ENCODE measurements around the gene CELA2A. TPM values are rescaled to one million over a fixed set of nuclear protein-coding genes. Genes with fewer than 3 reads are reported as not detected.

CELA2A gene
- total RNA-seq, 1 experiment from 2014 or later = not detected

GRCh38 chr1:15425521-15425920, 31.0 kb upstream of the CELA2A start:
- H3K4me1 Mint-ChIP-seq (ENCODE audit: low read depth, unreplicated experiment) = peaks cover 9% of the 10 kb centered on the region
- peaks cover 1% of the 10 kb centered on the region; the same call in 1 of the 2 replicates for H3K36me3 ChIP-seq (ENCODE audit: control insufficient read depth, insufficient read depth, low read length)
- no peak for TF ChIP-seq CTCF (IDR thresholded peaks at IDR 0.05; ENCODE audit: insufficient read depth in 1 of 2, low read depth in 1 of 2, low read length in 1 of 2, severe bottlenecking in 1 of 2, unreplicated experiment in 1 of 2)
- H3K27me3 ChIP-seq (replicated peaks; ENCODE audit: control insufficient read depth, insufficient read depth, low read length) = no peaks in the 10 kb centered on the region
- H3K9me3 ChIP-seq = no peaks in the 10 kb centered on the region
- BruUV-seq (replicated peaks) = no TSS peak
- H3K9me3 Mint-ChIP-seq (ENCODE audit: unreplicated experiment) = no peaks in the 10 kb centered on the region
- peaks cover 15% of the 10 kb centered on the region for H3K4me1 ChIP-seq
- ChIA-PET POLR2A (no interaction called here), CTCF (no interaction called here)
- no peak overlapping the region for H3K4me3 Mint-ChIP-seq (ENCODE audit: unreplicated experiment)
- H3K36me3 Mint-ChIP-seq (ENCODE audit: insufficient read depth, unreplicated experiment) = no peaks in the 10 kb centered on the region
- H3K27ac Mint-ChIP-seq (ENCODE audit: unreplicated experiment) = peak overlapping the region; percentile 59
- intact Hi-C loops (cut with micrococcal nuclease; ENCODE audit: unreplicated experiment) = no loop called here
- no peak for DNase-seq
- no peaks in the 10 kb centered on the region for H3K27me3 Mint-ChIP-seq (ENCODE audit: insufficient read depth, unreplicated experiment)
- H3K4me3 ChIP-seq (ENCODE audit: low read depth, low read length) = no peak overlapping the region

- H3K27me3 ChIP-seq (replicated peaks; ENCODE audit: control insufficient read depth, insufficient read depth, low read length) = no peaks in the 10 kb centered on the region
- no peak overlapping the region for H3K4me3 Mint-ChIP-seq (ENCODE audit: unreplicated experiment)
- H3K27ac Mint-ChIP-seq (ENCODE audit: unreplicated experiment) = peak overlapping the region; percentile 59
- H3K27me3 Mint-ChIP-seq (ENCODE audit: insufficient read depth, unreplicated experiment) = no peaks in the 10 kb centered on the region
- ChIA-PET POLR2A (no interaction called here), CTCF (no interaction called here)
- no peak for DNase-seq
- H3K36me3 ChIP-seq (ENCODE audit: control insufficient read depth, insufficient read depth, low read length) = peaks cover under 1% of the 10 kb centered on the region; the same call in 1 of the 2 replicates
- H3K36me3 Mint-ChIP-seq (ENCODE audit: insufficient read depth, unreplicated experiment) = no peaks in the 10 kb centered on the region
- peaks cover 9% of the 10 kb centered on the region for H3K4me1 Mint-ChIP-seq (ENCODE audit: low read depth, unreplicated experiment)
- no peaks in the 10 kb centered on the region for H3K9me3 ChIP-seq
- no TSS peak for BruUV-seq (replicated peaks)
- peaks cover 15% of the 10 kb centered on the region for H3K4me1 ChIP-seq
- TF ChIP-seq CTCF (IDR thresholded peaks at IDR 0.05; ENCODE audit: insufficient read depth in 1 of 2, low read depth in 1 of 2, low read length in 1 of 2, severe bottlenecking in 1 of 2, unreplicated experiment in 1 of 2) = no peak
- H3K9me3 Mint-ChIP-seq (ENCODE audit: unreplicated experiment) = no peaks in the 10 kb centered on the region
- intact Hi-C loops (cut with micrococcal nuclease; ENCODE audit: unreplicated experiment) = no loop called here
- H3K4me3 ChIP-seq (ENCODE audit: low read depth, low read length) = no peak overlapping the region
Measured at GRCh38 chr1:15425958-15426357, 30.6 kb upstream of the CELA2A start.

GRCh38 chr1:15426492-15427279, 29.8 kb upstream of the CELA2A start:
- intact Hi-C loops (cut with micrococcal nuclease; ENCODE audit: unreplicated experiment) = no loop called here
- Histone ChIP-seq H3K4me3 (ENCODE audit: low read depth, low read length) (no peak overlapping the region), H3K4me1 (peaks cover 15% of the 10 kb centered on the region), H3K9me3 (no peaks in the 10 kb centered on the region), H3K36me3 (ENCODE audit: control insufficient read depth, insufficient read depth, low read length) (no peaks in the 10 kb centered on the region), H3K27me3 (replicated peaks; ENCODE audit: control insufficient read depth, insufficient read depth, low read length) (no peaks in the 10 kb centered on the region)
- DNase-seq = no peak
- no peak for TF ChIP-seq CTCF (IDR thresholded peaks at IDR 0.05; ENCODE audit: insufficient read depth in 1 of 2, low read depth in 1 of 2, low read length in 1 of 2, severe bottlenecking in 1 of 2, unreplicated experiment in 1 of 2)
- H3K27ac Mint-ChIP-seq (ENCODE audit: unreplicated experiment) = peak overlapping the region; percentile 59
- H3K4me3 Mint-ChIP-seq (ENCODE audit: unreplicated experiment) = no peak overlapping the region
- no peaks in the 10 kb centered on the region for H3K27me3 Mint-ChIP-seq (ENCODE audit: insufficient read depth, unreplicated experiment)
- H3K9me3 Mint-ChIP-seq (ENCODE audit: unreplicated experiment) = no peaks in the 10 kb centered on the region
- peaks cover 9% of the 10 kb centered on the region for H3K4me1 Mint-ChIP-seq (ENCODE audit: low read depth, unreplicated experiment)
- no TSS peak for BruUV-seq (replicated peaks)
- ChIA-PET POLR2A (no interaction called here), CTCF (no interaction called here)
- H3K36me3 Mint-ChIP-seq (ENCODE audit: insufficient read depth, unreplicated experiment) = no peaks in the 10 kb centered on the region
